Measurements from ENCODE around the gene MATR3.
"Not testable (repeated sequence)": the region's sequence is repeated elsewhere in the genome, so short reads cannot be mapped to it uniquely, and the experiment has no call there.

MATR3 gene

DNA sequence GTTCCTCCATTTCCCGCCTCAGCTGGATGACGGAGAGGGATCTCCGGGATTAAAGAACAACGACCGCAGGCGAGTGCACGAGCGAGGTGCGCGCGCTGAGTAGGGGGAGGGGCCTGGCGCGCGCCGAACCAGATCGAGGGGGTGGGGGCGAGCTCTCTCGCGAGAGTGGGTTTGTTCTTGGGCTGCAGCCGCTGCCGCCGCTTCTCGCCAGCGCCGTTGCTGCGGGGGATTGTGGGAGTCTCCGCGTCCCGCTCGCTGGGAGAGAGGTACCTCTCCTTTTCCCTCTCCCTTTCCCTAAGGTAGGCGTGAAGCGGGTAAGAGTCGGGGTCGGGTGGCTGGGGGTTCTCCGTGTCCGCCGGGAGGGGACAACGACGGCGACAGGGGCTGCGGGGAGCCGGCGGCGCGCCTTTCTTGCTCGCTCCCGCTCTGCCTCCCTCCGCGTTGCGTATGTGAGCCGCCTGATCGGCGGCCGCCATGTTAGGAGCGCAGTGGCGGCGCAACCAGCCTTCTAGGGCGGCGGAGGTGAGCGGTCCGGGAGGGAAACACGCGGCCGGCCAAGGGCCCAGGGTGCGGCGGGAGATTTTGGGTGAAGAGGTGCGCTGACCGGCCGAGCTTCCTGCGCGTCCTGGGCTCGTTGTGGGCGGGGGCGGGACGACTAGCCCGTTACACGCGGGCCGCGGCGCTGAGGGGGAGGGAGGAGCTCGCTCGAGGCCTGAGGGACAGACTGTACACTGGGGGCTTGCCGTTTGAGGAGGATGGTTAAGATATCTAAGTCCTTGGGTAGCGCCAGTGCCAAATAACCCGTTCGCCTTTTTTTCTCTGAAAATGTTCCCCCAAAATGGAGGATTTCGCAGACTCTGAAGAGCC is at the start of gene MATR3:
TSS of gene MATR3 (plus strand) at position 234 of the 867 bp plus-strand sequence. CDS start 13,676 bp downstream, outside the sequence.
- H3K4me3 ChIP-seq (ENCODE audit: low read depth, low read length): peak within 1 kb of the TSS; percentile 98

DNA sequence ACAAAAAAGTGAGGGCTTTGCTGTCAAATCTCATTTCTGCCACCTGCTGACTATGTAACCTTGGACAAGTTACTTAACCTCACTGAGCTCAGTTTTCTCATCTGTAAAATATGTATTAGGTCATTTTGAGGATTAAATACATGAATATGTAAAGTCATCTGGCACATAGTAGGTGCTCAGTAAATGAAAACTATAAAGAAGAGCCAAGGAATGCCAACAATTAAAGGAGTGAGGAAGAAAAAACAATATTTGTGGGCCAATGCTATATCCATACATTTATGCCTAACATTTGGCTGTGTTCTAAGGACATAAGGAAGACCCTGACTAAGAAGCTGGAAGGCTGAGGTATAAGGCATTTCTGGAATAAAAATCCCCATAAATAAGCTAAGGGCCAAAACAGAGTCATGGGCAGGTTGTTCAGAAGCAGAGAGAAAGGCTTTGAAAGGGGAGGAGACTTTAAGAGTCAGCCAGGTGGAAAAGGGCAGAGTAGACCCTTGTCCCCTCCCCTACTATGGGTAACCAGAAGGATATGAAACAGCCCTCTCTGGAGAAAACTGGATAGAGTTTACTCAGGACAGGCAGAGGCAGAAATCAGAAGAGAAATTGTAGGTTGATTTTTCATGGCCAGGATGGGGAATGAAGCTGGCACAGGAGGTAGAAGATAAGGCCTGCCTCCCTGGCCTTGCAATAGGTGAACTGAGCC is 47.8 kb upstream of the MATR3 start:
- no peak overlapping the region for H3K4me3 ChIP-seq (ENCODE audit: low read depth, low read length)

- H3K4me3 ChIP-seq (ENCODE audit: low read depth, low read length): no peak overlapping the region
Observed at GRCh38 chr5:139246394-139246793, 47.1 kb upstream of the MATR3 start.

DNA sequence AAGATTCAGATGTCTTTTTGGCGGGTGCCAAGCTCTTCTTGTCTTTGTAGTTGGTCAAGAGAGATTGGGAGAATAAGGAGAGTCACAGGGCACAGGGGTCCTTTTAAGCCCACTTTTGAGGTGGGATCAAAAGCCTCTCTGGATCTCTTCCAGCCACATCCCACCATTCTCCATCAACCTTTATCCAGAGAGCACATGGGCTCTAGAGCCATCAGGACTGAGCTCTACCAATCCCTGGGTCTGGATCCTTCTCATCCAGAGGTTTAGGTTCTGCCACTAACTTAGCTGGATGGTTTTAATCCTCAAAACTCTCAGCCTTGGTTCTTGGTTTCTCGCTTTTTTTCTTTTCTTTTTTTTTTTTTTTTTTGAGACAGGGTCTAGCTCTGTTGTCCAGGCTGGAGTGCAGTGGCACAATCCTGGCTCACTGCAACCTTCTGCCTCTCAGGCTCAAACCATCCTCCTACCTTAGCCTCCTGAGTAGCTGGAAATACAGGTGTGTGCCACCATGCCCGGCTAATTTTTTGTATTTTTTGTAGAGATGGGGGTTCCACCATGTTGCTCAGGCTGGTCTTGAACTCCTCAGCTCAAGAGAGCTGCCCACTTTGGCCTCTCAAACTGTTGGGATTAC is 44.6 kb upstream of the MATR3 start:
- H3K4me3 ChIP-seq (ENCODE audit: low read depth, low read length): no peak overlapping the region

GRCh38 chr5:139251281-139251687 is 42.3 kb upstream of the MATR3 start:
- no peak overlapping the region for H3K4me3 ChIP-seq (ENCODE audit: low read depth, low read length)

DNA sequence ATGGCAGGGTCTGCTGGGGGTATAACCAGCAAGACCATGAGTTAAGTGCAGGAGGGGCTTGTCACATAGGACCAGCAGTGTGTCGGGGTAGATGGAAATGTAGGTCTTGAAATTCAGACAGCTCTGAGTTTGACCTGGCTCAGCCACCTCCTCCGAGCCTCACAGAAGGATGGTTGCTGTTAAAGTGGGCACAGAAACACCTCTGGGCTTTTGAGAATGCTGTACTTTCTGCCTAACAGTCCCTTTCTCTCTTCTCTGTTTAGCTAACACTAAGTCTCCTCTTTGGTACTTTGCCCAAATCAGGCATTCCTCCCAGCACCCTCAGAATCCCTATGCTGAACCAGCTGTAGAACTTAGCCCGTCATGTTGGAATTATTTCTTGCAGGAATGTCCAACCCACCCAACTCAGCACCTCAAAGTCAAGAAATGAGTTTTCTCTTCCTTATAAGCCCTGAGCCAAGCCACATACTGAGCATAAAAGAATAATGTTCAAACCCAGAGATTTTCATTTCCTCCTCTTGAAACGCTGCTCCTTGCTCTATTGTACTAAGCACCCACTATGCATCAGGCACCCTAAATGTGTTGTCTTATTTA is 41.7 kb upstream of the MATR3 start:
- no peak overlapping the region for H3K4me3 ChIP-seq (ENCODE audit: low read depth, low read length)

DNA sequence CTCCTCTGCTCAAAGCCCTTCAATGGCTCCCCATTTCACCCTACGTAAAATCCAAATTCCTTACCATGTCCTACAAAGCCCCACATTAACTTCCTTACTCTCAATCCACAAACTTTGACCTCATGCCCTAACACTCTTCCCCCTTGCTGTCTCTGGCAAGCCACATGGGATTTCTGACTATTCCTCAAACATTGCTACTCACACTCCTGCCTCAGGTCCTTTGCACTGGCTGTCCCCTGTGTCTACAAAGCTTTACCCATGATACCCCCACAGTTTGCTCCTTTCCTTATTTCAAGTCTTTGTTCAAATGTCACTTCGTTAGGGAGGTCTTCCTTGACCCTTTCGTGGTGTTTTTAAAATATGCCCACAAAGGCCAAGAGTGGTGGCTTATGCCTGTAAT is 40.4 kb upstream of the MATR3 start:
- H3K4me3 ChIP-seq (ENCODE audit: low read depth, low read length): no peak overlapping the region

- H3K4me3 ChIP-seq (ENCODE audit: low read depth, low read length): no peak overlapping the region
Observed at GRCh38 chr5:139256820-139257219, 36.7 kb upstream of the MATR3 start.

DNA sequence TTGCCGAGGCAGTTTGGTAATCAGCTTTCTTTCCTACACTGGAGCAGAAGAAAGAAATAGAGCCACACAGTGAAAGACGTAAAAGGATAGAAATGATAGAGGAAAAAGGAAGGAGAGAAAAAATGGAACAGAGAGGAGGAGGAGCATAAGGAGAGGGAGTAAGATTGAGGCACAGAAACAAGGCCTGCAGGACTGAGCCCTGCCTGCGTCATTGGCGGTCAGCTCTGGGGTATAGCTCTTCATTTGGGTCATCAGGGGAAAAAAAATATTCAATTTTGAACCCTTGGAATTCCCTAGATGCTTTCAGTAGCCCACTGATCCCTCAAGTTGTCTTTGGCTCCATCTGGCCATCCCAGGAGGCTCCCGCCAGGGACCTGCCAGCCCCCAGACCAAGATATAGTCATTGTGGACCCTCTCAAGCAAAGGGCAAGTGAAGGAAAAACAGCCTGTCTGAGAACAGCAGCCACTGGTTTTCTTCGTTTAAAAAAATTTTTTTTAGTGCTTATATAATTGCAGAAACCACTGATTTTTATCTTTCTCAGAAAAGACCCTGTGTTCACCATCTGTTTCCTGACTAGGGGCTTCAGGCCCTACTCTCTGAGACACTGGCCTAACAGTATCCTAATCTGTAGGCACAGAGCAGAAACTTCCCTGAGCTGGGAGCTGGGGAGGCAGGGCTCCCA is 31.3 kb upstream of the MATR3 start:
- H3K4me3 ChIP-seq (ENCODE audit: low read depth, low read length): no peak overlapping the region

- H3K4me3 ChIP-seq (ENCODE audit: low read depth, low read length): no peak overlapping the region
Observed at GRCh38 chr5:139262742-139263445, 30.6 kb upstream of the MATR3 start.

GRCh38 chr5:139263536-139263935 is 30.0 kb upstream of the MATR3 start:
- no peak overlapping the region for H3K4me3 ChIP-seq (ENCODE audit: low read depth, low read length)

DNA sequence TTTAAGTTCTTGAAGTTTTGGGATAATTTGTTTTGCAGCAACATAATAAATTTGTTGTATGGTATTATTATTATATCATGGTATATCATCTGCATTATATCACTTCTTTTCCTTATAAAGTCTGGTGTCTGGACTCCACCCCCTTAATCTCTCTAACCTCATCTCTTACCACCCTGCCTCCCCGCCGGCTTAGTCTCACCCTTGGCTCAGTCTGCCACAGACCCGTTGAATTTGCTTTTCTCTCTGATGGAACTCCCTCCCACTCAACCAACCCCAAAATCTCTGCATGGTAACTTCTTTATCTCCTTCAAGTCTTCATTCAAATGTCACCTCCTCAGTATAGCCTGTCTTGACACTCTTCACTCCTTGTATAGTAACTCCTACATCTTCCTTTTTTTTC is 29.6 kb upstream of the MATR3 start:
- H3K4me3 ChIP-seq (ENCODE audit: low read depth, low read length): no peak overlapping the region

DNA sequence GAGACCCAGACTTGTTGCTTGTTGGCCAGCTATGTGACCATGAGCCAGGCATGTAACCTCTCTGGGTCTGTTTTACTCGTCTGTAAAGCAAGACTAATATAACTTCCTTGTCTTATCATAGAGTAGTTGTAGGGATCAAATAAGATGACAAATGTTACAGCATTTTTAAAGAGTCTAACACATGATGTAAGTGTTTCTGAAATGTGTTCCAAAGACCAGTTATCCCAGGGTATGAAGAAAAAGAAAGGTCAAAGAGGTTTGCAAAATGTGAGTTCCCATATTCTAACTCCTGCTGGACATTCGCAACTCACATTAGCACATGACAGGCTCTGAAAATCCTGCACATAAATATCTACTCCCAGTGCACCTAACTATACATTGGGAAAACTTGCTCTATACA is 28.5 kb upstream of the MATR3 start:
- H3K4me3 ChIP-seq (ENCODE audit: low read depth, low read length): no peak overlapping the region

GRCh38 chr5:139266236-139266635 is 27.3 kb upstream of the MATR3 start:
- no peak overlapping the region for H3K4me3 ChIP-seq (ENCODE audit: low read depth, low read length)

DNA sequence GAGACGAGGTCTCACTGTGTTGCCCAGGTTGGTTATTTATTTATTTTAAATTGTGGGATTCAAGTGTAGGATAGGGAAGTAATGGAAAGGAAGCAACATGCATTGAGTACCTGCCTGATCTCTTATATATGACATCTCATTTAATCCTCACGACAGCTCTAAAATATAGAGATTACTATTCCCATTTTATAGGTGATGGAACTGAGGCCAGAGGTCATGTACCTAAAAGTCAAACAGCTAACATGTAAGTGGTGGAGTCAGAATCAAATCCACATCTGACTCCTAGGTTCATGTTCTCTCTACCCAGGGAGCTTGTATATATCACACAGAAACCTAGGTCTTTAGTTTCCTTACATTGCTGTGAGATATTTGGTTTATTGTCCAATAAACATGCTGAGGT is 26.1 kb upstream of the MATR3 start:
- H3K4me3 ChIP-seq (ENCODE audit: low read depth, low read length): no peak overlapping the region

DNA sequence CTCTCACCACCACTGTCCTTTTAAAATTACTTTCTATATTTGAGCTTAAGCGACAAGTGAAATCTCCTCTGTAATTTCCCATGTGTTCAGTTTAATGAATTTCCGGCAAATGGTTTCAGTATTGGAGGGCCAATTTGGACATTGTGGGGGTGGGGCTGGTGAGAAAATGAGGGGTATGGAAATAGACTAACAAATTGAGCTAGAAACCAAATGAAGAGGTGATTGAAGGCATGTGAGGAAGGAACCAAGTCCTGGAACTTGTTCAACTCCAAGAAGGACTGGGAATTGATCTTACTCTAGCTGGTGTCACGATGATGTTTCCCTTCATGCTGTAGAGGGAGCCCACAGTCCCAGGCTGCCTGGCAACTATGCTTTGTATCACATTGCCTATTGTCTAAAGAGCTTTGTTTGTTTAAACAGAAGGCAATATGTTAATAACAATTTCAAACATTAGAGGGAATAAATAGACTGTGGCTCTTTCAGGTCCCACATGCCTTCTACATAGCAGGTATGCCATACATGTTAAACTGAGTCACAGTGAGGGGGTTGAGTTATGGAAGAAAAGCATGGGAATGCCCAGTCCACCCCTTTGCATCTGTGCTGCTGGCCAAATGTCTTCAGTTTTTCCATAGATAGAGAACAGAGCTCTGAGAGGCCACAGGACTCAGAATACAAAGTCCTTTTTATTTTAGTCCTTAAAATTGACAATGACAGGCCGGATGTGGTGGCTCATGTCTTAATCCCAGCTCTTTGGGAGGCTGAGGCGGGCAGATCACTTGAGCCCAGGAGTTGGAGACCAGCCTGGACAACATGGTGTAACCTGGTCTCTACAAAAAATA is 25.0 kb upstream of the MATR3 start:
- no peak overlapping the region for H3K4me3 ChIP-seq (ENCODE audit: low read depth, low read length)

- not testable (repeated sequence) for H3K4me3 ChIP-seq (ENCODE audit: low read depth, low read length)
Observed at GRCh38 chr5:139270718-139271117, 22.8 kb upstream of the MATR3 start.

DNA sequence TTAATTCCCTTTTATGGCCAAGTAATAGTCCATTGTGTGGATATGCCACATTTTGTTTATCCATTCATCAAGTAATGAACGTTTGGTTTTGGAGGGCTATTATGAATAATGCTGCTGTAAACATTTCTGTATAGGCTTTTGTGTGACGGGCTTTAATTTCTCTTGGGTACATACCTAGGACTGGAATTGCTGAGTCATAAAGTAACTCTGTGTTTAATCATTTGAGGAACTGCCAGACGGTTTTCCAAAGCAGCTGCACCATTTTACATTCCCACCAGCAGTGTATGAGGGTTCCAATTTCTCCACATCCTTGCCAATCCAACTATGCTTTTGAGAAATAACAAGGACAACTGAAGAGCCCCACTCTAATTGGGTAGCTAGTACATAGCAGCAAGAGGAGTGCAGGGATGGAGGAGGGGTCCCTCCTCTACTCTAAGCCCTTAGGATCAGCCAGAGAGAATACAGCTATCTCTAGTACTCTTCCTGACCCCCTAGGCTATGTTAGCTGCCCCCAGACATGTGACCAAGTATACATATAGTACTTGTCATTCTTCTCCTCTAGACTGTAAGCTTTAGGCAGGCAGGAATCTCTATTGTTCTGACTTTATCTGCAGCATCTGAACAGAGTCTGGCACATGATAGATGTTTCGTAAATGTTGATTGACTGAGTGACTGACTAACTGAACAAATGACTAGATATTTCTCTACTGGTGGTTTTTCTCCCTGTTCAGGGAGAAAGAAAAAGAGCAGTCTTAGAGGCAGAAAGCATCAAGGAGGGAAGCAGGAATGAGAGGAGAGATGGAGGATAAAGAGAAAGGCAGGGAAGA is 22.1 kb upstream of the MATR3 start:
- no peak overlapping the region for H3K4me3 ChIP-seq (ENCODE audit: low read depth, low read length)

All from iPS-11a (cell line).